Loucy (cell line): Measurements from ENCODE around the gene PRKCZ.
"Not testable (repeated sequence)": the region's sequence is repeated elsewhere in the genome, so short reads cannot be mapped to it uniquely, and the experiment has no call there.

Experiments used
- H2AFZ ChIP-seq: fragments of 200-600 bp; sonication (generic); 2 replicates; pipeline ENCODE4 v1.6.0; 2016; ENCODE audit warnings: antibody characterized with exemption, mild to moderate bottlenecking, low read length, moderate library complexity
- H3F3A ChIP-seq: fragments of 200-600 bp; 2 replicates; pipeline ENCODE4 v1.6.0; 2016; ENCODE audit warnings: antibody characterized with exemption, low read depth, mild to moderate bottlenecking
- H3K27me3 ChIP-seq: fragments of 200-600 bp; sonication (generic); 2 replicates; pipeline ENCODE4 v1.6.1; 2014; ENCODE audit warnings: low read length, mild to moderate bottlenecking; ENCODE audit not compliant: insufficient read depth, poor library complexity, severe bottlenecking
- H3K36me3 ChIP-seq: fragments of 200-600 bp; sonication (generic); 2 replicates; pipeline ENCODE4 v1.6.1; 2016; ENCODE audit warnings: low read length; ENCODE audit not compliant: insufficient read depth
- H3K4me1 ChIP-seq: fragments of 200-600 bp; sonication (generic); 2 replicates; pipeline ENCODE4 v1.5.1; 2014; ENCODE audit warnings: low read length, mild to moderate bottlenecking; ENCODE audit not compliant: insufficient read depth, poor library complexity, severe bottlenecking
- H3K4me2 ChIP-seq: fragments of 200-600 bp; sonication (generic); 2 replicates; pipeline ENCODE4 v1.6.0; 2014; ENCODE audit warnings: antibody characterized with exemption, low read length, low read depth, mild to moderate bottlenecking; ENCODE audit not compliant: poor library complexity, severe bottlenecking
- H3K4me3 ChIP-seq: fragments of 200-600 bp; sonication (generic); 2 replicates; pipeline ENCODE4 v1.5.1; 2014; ENCODE audit warnings: low read length, mild to moderate bottlenecking, mixed read lengths; ENCODE audit not compliant: poor library complexity, severe bottlenecking
- H3K79me2 ChIP-seq: fragments of 200-600 bp; sonication (generic); 2 replicates; pipeline ENCODE4 v1.6.1; 2014; ENCODE audit warnings: low read length; ENCODE audit not compliant: insufficient read depth
- H3K9ac ChIP-seq: fragments of 200-600 bp; sonication (generic); 2 replicates; pipeline ENCODE4 v1.6.0; 2014; ENCODE audit warnings: mild to moderate bottlenecking, low read depth, low read length, moderate library complexity; ENCODE audit not compliant: poor library complexity, severe bottlenecking
- H3K9me2 ChIP-seq: fragments of 200-600 bp; sonication (generic); replicated peaks from 2 replicates; pipeline ENCODE4 v1.6.1; 2016; ENCODE audit warnings: low read depth, low read length, mixed read lengths
- H3K9me3 ChIP-seq: fragments of 200-600 bp; sonication (generic); 2 replicates; pipeline ENCODE4 v1.6.1; 2014; ENCODE audit warnings: mild to moderate bottlenecking, antibody characterized with exemption, low read length, low read depth; ENCODE audit not compliant: insufficient read depth
- H4K20me1 ChIP-seq: fragments of 200-600 bp; sonication (generic); 2 replicates; pipeline ENCODE4 v1.6.0; 2014; ENCODE audit warnings: antibody characterized with exemption, low read length, mild to moderate bottlenecking; ENCODE audit not compliant: insufficient read depth, poor library complexity, severe bottlenecking
- CTCF ChIP-seq: fragments of 200-600 bp; sonication (generic); conservative IDR thresholded peaks from 2 replicates; pipeline ENCODE4 v1.5.1; 2014; ENCODE audit warnings: mild to moderate bottlenecking, antibody characterized with exemption, low read length
- EZH2phosphoT487 ChIP-seq: fragments of 200-600 bp; IDR thresholded peaks from 2 replicates; pipeline ENCODE4 v1.6.1; 2018; ENCODE audit warnings: antibody characterized with exemption, mild to moderate bottlenecking, moderate library complexity, borderline replicate concordance

The PRKCZ gene

DNA sequence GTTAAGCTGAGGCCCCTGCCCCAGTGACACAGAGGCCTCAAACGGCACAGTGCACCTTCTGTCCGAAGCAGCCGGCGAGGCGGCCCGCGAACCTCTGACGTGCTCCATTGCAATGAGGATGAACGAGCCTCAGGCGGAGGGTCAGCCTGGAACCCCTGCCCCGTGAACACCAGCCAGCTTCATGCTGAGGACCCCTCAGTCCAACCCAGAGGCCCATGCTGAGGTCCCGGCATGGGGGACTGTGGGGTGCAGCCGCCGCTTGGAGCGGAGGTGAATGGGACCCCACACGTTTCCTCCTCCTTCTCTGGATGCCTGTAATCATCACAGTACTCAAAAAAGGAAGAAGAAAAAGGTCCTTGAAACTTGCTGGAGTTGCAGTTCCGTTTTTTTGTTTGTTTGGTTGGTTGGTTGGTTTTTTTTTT lies 62.1 kb downstream of the PRKCZ start:
- no peaks in the 10 kb centered on the region for H3F3A ChIP-seq
- TF ChIP-seq EZH2phosphoT487 (no peak), CTCF (no peak)
- H3K9me2 ChIP-seq: no peaks in the 10 kb centered on the region
- no peaks in the 10 kb centered on the region for H3K79me2 ChIP-seq
- no peak overlapping the region for H3K9ac ChIP-seq
- no peaks in the 10 kb centered on the region for H4K20me1 ChIP-seq
- H3K36me3 ChIP-seq: no peaks in the 10 kb centered on the region
- no peak overlapping the region for H3K4me2 ChIP-seq
- H3K4me3 ChIP-seq: no peak overlapping the region
- no peaks in the 10 kb centered on the region for H3K9me3 ChIP-seq
- no peaks in the 10 kb centered on the region for H3K4me1 ChIP-seq
- no peaks in the 10 kb centered on the region for H3K27me3 ChIP-seq
- no peak overlapping the region for H2AFZ ChIP-seq

- H4K20me1 ChIP-seq: no peaks in the 10 kb centered on the region
- H3F3A ChIP-seq: no peaks in the 10 kb centered on the region
- H3K9me3 ChIP-seq: no peaks in the 10 kb centered on the region
- no peak overlapping the region for H2AFZ ChIP-seq
- no peaks in the 10 kb centered on the region for H3K27me3 ChIP-seq
- TF ChIP-seq CTCF (no peak), EZH2phosphoT487 (no peak)
- H3K4me1 ChIP-seq: no peaks in the 10 kb centered on the region
- no peaks in the 10 kb centered on the region for H3K9me2 ChIP-seq
- H3K4me3 ChIP-seq: no peak overlapping the region
- H3K79me2 ChIP-seq: no peaks in the 10 kb centered on the region
- H3K9ac ChIP-seq: no peak overlapping the region
- no peak overlapping the region for H3K4me2 ChIP-seq
- no peaks in the 10 kb centered on the region for H3K36me3 ChIP-seq
These were observed 63.5 kb downstream of the PRKCZ start for GRCh38 chr1:2113620-2114135.

GRCh38 chr1:2114635-2115007 lies 64.4 kb downstream of the PRKCZ start:
- H3K27me3 ChIP-seq, H2AFZ ChIP-seq, H3F3A ChIP-seq, H3K9me2 ChIP-seq, H3K4me1 ChIP-seq, H3K9ac ChIP-seq, H3K79me2 ChIP-seq, H4K20me1 ChIP-seq, H3K4me3 ChIP-seq, H3K9me3 ChIP-seq, H3K36me3 ChIP-seq: not testable (repeated sequence)
- H3K4me2 ChIP-seq: peak overlapping the region; percentile 55

DNA sequence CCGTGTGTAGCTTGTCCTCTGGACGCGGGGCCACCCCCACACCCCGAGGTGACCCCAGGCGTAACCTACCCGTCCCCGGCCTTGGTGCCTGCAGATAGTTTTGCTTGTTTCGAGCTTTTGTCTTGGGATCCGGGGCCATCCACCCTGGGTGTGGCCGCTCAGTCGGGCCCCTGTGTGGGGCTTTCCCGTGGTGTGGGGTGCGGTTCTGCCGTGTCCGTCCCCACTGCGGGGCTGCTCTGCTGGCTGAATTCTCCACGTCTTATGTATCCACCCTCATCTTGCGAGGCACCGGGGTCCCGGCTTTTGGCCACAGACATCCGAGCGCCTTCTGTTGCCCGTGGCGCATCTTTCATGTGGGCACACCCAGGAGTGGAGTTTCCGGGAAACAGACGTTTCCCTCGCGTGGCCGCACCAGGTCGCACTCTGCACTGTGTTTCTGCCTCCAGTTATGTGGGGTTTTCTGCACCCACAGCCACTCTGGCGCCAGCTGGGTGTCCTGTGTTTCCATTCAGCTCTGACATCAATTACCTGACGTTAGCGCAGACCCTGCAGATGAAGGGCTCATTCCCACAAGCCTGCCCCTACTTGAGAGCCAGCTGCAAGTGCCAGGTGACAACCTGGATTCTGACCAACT lies 64.9 kb downstream of the PRKCZ start:
- TF ChIP-seq CTCF (no peak), EZH2phosphoT487 (no peak)
- no peaks in the 10 kb centered on the region for H3K4me1 ChIP-seq
- H3K9me2 ChIP-seq: no peaks in the 10 kb centered on the region
- no peaks in the 10 kb centered on the region for H3F3A ChIP-seq
- H3K4me2 ChIP-seq: peak overlapping the region; percentile 55
- no peak overlapping the region for H3K9ac ChIP-seq
- no peaks in the 10 kb centered on the region for H4K20me1 ChIP-seq
- no peaks in the 10 kb centered on the region for H3K79me2 ChIP-seq
- no peaks in the 10 kb centered on the region for H3K36me3 ChIP-seq
- H3K27me3 ChIP-seq: no peaks in the 10 kb centered on the region
- H3K9me3 ChIP-seq: no peaks in the 10 kb centered on the region
- H3K4me3 ChIP-seq: peak overlapping the region; percentile 53
- H2AFZ ChIP-seq: peak overlapping the region; percentile 85; the same call in 1 of the 2 replicates
